Sigmoid colon (tissue), 4 donors: Measurements from ENCODE around the gene NBAS.

Experiments used
- CTCF ChIP-seq, 4 experiments: fragments of 450-650 bp in 3 of 4; fragments of 200-600 bp in 1 of 4; IDR thresholded peaks; one replicate each; pipeline ENCODE4 v1.5.1; 2016 to 2019; ENCODE audit warnings: antibody characterized with exemption in 4 of 4, mild to moderate bottlenecking in 3 of 4, moderate library complexity in 2 of 4
- EP300 ChIP-seq, 4 donors: sonication (generic); formaldehyde crosslinking; IDR thresholded peaks; one replicate each; pipeline ENCODE4 v1.6.1; 2017; ENCODE audit warnings: antibody characterized with exemption in 4 of 4
- POLR2A ChIP-seq, 2 donors: fragments of 450-650 bp; IDR thresholded peaks; one replicate each; pipeline ENCODE4 v1.6.1; 2016; ENCODE audit warnings: antibody characterized with exemption in 2 of 2, mild to moderate bottlenecking in 2 of 2, moderate library complexity in 2 of 2
- POLR2AphosphoS5 ChIP-seq, 4 donors: sonication (generic); formaldehyde crosslinking; IDR thresholded peaks; one replicate each; pipeline ENCODE4 v1.6.1; 2017; ENCODE audit warnings: antibody characterized with exemption in 4 of 4

GRCh38 chr2:15429032-15429431 is 132.1 kb downstream of the NBAS start:
- TF ChIP-seq CTCF (IDR thresholded peaks at IDR 0.05): no peak
- TF ChIP-seq POLR2A (IDR thresholded peaks at IDR 0.05): no peak
- no peak for TF ChIP-seq EP300 (IDR thresholded peaks at IDR 0.05)
- no peak for TF ChIP-seq POLR2AphosphoS5 (IDR thresholded peaks at IDR 0.05)
